K562 (cell line): ENCODE data around the gene ODF2. TPM values are rescaled to one million over a fixed set of nuclear protein-coding genes. Genes with fewer than 3 reads are reported as not detected.

Source experiments
- ATF1 ChIP-seq, 2 experiments: fragments of 450-650 bp in 1 of 2; IDR thresholded peaks; 2 replicates each; pipeline ENCODE4 v1.6.1; 2016; ENCODE audit warnings: missing compliant biosample characterization in 1 of 2, missing genetic modification characterization in 1 of 2
- CHD1 ChIP-seq: fragments of 200-600 bp; sonication (generic); IDR thresholded peaks from one replicate; pipeline ENCODE4 v1.6.1; 2012; ENCODE audit warnings: mild to moderate bottlenecking, moderate library complexity, low read length, inconsistent platforms
- HDGF ChIP-seq: fragments of 450-650 bp; IDR thresholded peaks from 2 replicates; pipeline ENCODE4 v1.6.1; 2016
- NFYB ChIP-seq: IDR thresholded peaks from 2 replicates; pipeline ENCODE4 v1.6.1; 2011; ENCODE audit warnings: mild to moderate bottlenecking, moderate library complexity; ENCODE audit not compliant: insufficient read length; ENCODE audit errors: extremely low read depth
- PHF20 ChIP-seq: fragments of 450-650 bp; IDR thresholded peaks from 2 replicates; pipeline ENCODE4 v1.6.1; 2018; ENCODE audit not compliant: partially characterized antibody
- PRDM10 ChIP-seq: fragments of 450-650 bp; IDR thresholded peaks from 2 replicates; pipeline ENCODE4 v1.6.1; 2018; ENCODE audit not compliant: partially characterized antibody
- RAD21 ChIP-seq, 2 experiments: fragments of 250-450 bp in 1 of 2; fragments of 450-650 bp in 1 of 2; sonication (Bioruptor Pico) in 1 of 2; formaldehyde crosslinking in 1 of 2; IDR thresholded peaks in 1 of 2; conservative IDR thresholded peaks in 1 of 2; 2 replicates each; pipeline versions ENCODE4 v1.4.0 to v1.8.0; 2020 to 2022; ENCODE audit warnings: mild to moderate bottlenecking in 2 of 2, moderate library complexity in 1 of 2
- TSC22D4 ChIP-seq: fragments of 450-650 bp; IDR thresholded peaks from 2 replicates; pipeline ENCODE4 v1.6.1; 2016; ENCODE audit warnings: missing genetic modification characterization, missing biosample characterization, control low read depth
- XRCC5 ChIP-seq: fragments of 200-400 bp; formaldehyde crosslinking; IDR thresholded peaks from 2 replicates; pipeline ENCODE4 v1.6.1; 2017; ENCODE audit warnings: low read depth, mild to moderate bottlenecking, low read length
- ZNF407 ChIP-seq: fragments of 450-650 bp; IDR thresholded peaks from 2 replicates; pipeline ENCODE4 v1.6.1; 2016; ENCODE audit warnings: low read depth
- polyA plus RNA-seq, 8 experiments: library from polyadenylated mRNA; depleted of rRNA in 4 of 8; stranded (reverse) in 5 of 8; unstranded in 3 of 8; fragments of >200 nt; fragmentation: Nextera tagmentation in 2 of 8; fragmentation: Illumina TruSeq in 1 of 8; extraction: Ambion mirVana in 2 of 8; extraction: Trizol in 1 of 8; gene quantifications; 2 replicates each; pipeline versions ENCODE4 v1.2.1 to v1.2.3, GENCODE V29; 2011 to 2014; ENCODE audit warnings: inconsistent platforms in 1 of 8, missing spikeins in 1 of 8
- total RNA-seq, 7 experiments: library from RNA; depleted of rRNA in 6 of 7; stranded (reverse); fragments of >200 nt in 6 of 7; fragmentation: Illumina TruSeq in 2 of 7; extraction: Trizol in 2 of 7; gene quantifications; 2 replicates each; pipeline versions ENCODE4 v1.2.1 to v1.2.3, GENCODE V29; 2011 to 2021; ENCODE audit warnings: low replicate concordance in 1 of 7
- TF ChIP-seq, protein P1 (sequence below), 2 experiments: fragments of 450-650 bp; conservative IDR thresholded peaks; 2 replicates each; pipeline ENCODE4 v1.6.1; 2017; ENCODE audit warnings: mild to moderate bottlenecking in 2 of 2, moderate library complexity in 2 of 2
- TF ChIP-seq, protein P2 (sequence below), 2 experiments: IDR thresholded peaks; 2 replicates each; pipeline ENCODE4 v1.6.1; 2011; ENCODE audit warnings: borderline replicate concordance in 1 of 2, control low read depth in 1 of 2, low read depth in 1 of 2, low read length in 1 of 2, mild to moderate bottlenecking in 1 of 2, mixed read lengths in 1 of 2, moderate library complexity in 1 of 2; ENCODE audit not compliant: insufficient read depth in 1 of 2, insufficient read length in 1 of 2, poor library complexity in 1 of 2, severe bottlenecking in 1 of 2; ENCODE audit errors: extremely low read depth in 1 of 2

The ODF2 gene
- total and polyA plus RNA-seq, 9 of the 15 experiments (the other 6 are each of a cell fraction or from before 2014, with no cell fraction given): 16.5 to 83.2 (median 69.7) TPM

- TF ChIP-seq, protein P1, sequence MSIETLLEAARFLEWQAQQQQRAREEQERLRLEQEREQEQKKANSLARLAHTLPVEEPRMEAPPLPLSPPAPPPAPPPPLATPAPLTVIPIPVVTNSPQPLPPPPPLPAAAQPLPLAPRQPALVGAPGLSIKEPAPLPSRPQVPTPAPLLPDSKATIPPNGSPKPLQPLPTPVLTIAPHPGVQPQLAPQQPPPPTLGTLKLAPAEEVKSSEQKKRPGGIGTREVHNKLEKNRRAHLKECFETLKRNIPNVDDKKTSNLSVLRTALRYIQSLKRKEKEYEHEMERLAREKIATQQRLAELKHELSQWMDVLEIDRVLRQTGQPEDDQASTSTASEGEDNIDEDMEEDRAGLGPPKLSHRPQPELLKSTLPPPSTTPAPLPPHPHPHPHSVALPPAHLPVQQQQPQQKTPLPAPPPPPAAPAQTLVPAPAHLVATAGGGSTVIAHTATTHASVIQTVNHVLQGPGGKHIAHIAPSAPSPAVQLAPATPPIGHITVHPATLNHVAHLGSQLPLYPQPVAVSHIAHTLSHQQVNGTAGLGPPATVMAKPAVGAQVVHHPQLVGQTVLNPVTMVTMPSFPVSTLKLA (conservative IDR thresholded peaks at IDR 0.05): peak in 1 of 2 experiments; percentile 37; a peak in 3 of 4 replicates
- TF ChIP-seq PRDM10: no peak
- no peak for TF ChIP-seq RAD21 (CRISPR knock-in tag; conservative IDR thresholded peaks at IDR 0.05 in 1 of 2, IDR thresholded peaks at IDR 0.05 in 1 of 2)
- 0 out of 2 replicates have a peak, but pooled peaks have one; percentile 23 for TF ChIP-seq ZNF407
- TF ChIP-seq, protein P2, sequence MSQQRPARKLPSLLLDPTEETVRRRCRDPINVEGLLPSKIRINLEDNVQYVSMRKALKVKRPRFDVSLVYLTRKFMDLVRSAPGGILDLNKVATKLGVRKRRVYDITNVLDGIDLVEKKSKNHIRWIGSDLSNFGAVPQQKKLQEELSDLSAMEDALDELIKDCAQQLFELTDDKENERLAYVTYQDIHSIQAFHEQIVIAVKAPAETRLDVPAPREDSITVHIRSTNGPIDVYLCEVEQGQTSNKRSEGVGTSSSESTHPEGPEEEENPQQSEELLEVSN (IDR thresholded peaks at IDR 0.05; ENCODE audit: borderline replicate concordance in 1 of 2, extremely low read depth in 1 of 2, insufficient read depth in 1 of 2, insufficient read length in 1 of 2, low read depth in 1 of 2, low read length in 1 of 2, poor library complexity in 1 of 2, severe bottlenecking in 1 of 2): peak; percentile 48 to 77
- TF ChIP-seq ATF1 (CRISPR knock-in tag; IDR thresholded peaks at IDR 0.05): no peak
- no peak for TF ChIP-seq ATF1 (tag; IDR thresholded peaks at IDR 0.05)
- TF ChIP-seq TSC22D4 (tag): no peak
- no peak for TF ChIP-seq HDGF
- no peak for TF ChIP-seq XRCC5
- TF ChIP-seq NFYB: peak; percentile 30
- no peak for TF ChIP-seq PHF20
- peak; percentile 21 for TF ChIP-seq CHD1
Measured at GRCh38 chr9:128456613-128457061, 831 bp downstream of the ODF2 start (continued).
